Measurements from ENCODE around the gene HTRA1. TPM values are rescaled to one million over a fixed set of nuclear protein-coding genes. Genes with fewer than 3 reads are reported as not detected.

HTRA1 gene
- polyA plus RNA-seq, 1 donor from 2014 or later, result not detected

- no peak overlapping the region for H3K4me3 Mint-ChIP-seq
- no peaks in the 10 kb centered on the region for H3K36me3 Mint-ChIP-seq
- H3K27ac Mint-ChIP-seq, result no peak overlapping the region
- H3K27me3 Mint-ChIP-seq, result peaks cover 11% of the 10 kb centered on the region
- no peaks in the 10 kb centered on the region for H3K4me1 Mint-ChIP-seq
- no peaks in the 10 kb centered on the region for H3K9me3 Mint-ChIP-seq
Measured at GRCh38 chr10:122445904-122446303, 15.4 kb upstream of the HTRA1 start.

GRCh38 chr10:122446668-122447423, 14.5 kb upstream of the HTRA1 start:
- Mint-ChIP-seq H3K4me1 (no peaks in the 10 kb centered on the region), H3K27me3 (peaks cover 11% of the 10 kb centered on the region), H3K36me3 (no peaks in the 10 kb centered on the region), H3K27ac (no peak overlapping the region), H3K4me3 (no peak overlapping the region), H3K9me3 (no peaks in the 10 kb centered on the region)

DNA sequence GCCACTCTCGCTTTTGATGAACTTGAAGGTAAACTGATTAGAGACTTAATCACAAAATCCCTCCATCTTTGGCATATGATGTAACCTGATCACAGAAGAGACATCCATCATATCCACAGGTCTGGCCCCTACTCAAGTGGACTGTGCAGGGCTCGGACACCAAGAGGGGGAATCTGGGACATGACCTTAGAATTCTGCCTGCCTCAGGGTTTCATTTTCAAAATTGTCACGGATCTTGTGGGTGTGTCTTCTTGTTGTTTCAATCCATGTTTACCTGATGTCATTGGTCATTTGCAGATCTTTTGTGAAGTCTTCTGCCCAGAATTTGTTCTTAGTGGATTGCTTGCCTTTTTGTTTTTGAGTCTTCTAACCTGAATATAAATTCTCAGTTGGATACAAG, 12.8 kb upstream of the HTRA1 start:
- H3K4me1 Mint-ChIP-seq, result no peaks in the 10 kb centered on the region
- no peak overlapping the region for H3K4me3 Mint-ChIP-seq
- peaks cover 14% of the 10 kb centered on the region for H3K27me3 Mint-ChIP-seq
- no peak overlapping the region for H3K27ac Mint-ChIP-seq
- H3K36me3 Mint-ChIP-seq, result no peaks in the 10 kb centered on the region
- H3K9me3 Mint-ChIP-seq, result no peaks in the 10 kb centered on the region

DNA sequence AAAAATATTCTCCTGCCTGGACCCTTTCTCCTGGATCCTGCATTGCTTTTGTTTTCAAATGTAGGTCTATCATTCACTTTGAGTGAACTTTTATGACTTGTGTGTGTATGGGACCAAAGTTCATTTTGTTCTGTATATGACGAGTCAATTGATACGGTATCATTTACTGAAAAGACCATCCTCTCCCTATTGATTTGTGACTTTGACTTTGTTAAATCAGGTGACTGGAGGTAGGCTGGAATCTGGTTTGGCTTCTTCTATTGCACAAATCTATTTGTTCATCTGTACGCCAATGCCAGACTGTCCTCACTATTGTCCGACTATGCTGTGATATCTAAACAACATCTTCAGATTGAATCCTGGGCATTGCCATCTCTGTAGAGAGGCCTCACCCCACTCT, 12.2 kb upstream of the HTRA1 start:
- Mint-ChIP-seq H3K27me3 (peaks cover 14% of the 10 kb centered on the region), H3K4me1 (no peaks in the 10 kb centered on the region), H3K9me3 (no peaks in the 10 kb centered on the region), H3K36me3 (no peaks in the 10 kb centered on the region), H3K4me3 (no peak overlapping the region), H3K27ac (no peak overlapping the region)

DNA sequence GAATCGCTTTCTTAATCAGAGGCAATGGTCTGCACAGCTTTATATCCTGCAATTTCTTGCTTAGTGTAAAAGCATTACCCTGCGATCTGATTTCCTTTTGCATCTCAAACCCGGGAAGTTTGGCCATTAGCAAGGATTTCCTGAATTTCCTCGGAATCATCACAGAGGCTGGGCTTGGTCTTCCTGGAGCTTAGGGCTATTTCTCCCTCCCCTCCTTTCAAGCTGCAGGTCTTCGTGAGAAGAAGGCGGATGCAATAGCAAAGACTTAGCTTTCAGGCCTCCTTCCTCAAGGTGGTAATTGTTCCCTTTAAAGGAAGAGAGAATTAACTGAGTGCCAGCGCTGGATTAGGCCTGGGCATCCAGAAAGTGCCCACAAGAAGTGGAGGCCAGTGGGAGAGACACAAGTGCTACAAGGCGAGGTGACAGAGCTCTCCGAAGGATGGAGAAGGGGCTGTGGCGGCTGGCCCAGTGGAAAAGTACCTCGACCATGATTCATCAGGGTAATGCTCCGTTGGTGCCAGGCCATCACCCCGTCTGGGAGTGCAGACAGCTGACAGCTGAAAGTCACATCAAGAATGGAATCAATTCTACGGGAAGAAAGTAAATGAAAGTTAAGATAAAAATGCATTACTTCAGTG, 10.9 kb upstream of the HTRA1 start:
- no peak overlapping the region for H3K27ac Mint-ChIP-seq
- H3K4me3 Mint-ChIP-seq, result no peak overlapping the region
- no peaks in the 10 kb centered on the region for H3K9me3 Mint-ChIP-seq
- H3K4me1 Mint-ChIP-seq, result no peaks in the 10 kb centered on the region
- peaks cover 14% of the 10 kb centered on the region for H3K27me3 Mint-ChIP-seq
- no peaks in the 10 kb centered on the region for H3K36me3 Mint-ChIP-seq

DNA sequence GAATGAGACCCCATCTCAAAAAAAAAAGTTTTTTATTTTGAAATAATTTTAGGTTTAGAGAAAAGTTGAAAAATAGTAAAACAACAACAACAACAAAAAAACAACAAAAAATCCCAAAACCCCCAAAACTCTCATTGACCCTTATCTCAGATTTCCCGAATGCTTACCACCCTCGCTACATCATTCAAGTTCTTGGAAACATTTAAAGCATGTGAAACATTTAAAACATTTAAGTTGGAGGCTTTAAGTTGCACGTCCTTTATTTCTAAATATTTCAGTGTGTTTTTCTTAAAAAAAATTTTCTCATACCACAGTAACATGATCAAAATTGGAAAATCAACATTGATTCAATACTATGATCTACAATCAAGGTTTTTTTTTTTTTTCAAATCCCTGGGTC, 7.3 kb upstream of the HTRA1 start:
- Mint-ChIP-seq H3K27me3 (peaks cover 31% of the 10 kb centered on the region), H3K27ac (no peak overlapping the region), H3K36me3 (no peaks in the 10 kb centered on the region), H3K4me1 (no peaks in the 10 kb centered on the region), H3K4me3 (no peak overlapping the region), H3K9me3 (no peaks in the 10 kb centered on the region)

- Mint-ChIP-seq H3K9me3 (no peaks in the 10 kb centered on the region), H3K27me3 (peaks cover 32% of the 10 kb centered on the region), H3K27ac (no peak within 1 kb of the TSS), H3K4me1 (no peaks in the 10 kb centered on the region), H3K4me3 (no peak within 1 kb of the TSS), H3K36me3 (no peaks in the 10 kb centered on the region)
Measured at GRCh38 chr10:122454603-122455080, 6.7 kb upstream of the HTRA1 start, which contains the start of gene ARMS2. TSS of gene ARMS2 (plus strand) at chr10:122454653. CDS start at chr10:122454728, 75 bp downstream.

GRCh38 chr10:122455376-122456079, 5.8 kb upstream of the HTRA1 start:
- Mint-ChIP-seq H3K4me1 (no peaks in the 10 kb centered on the region), H3K27ac (no peak overlapping the region), H3K36me3 (no peaks in the 10 kb centered on the region), H3K9me3 (no peaks in the 10 kb centered on the region), H3K4me3 (no peak overlapping the region), H3K27me3 (peaks cover 34% of the 10 kb centered on the region)

- peaks cover 0 to 5% (median 0%) of the 10 kb centered on the region in 3 donors for H3K4me1 Mint-ChIP-seq
- no peaks in the 10 kb centered on the region for H3K36me3 Mint-ChIP-seq
- no peaks in the 10 kb centered on the region for H3K9me3 Mint-ChIP-seq
- no peak overlapping the region for H3K27ac Mint-ChIP-seq
- no peak overlapping the region for H3K4me3 Mint-ChIP-seq
- H3K27me3 Mint-ChIP-seq, result peaks cover 35% of the 10 kb centered on the region
Measured at GRCh38 chr10:122457934-122458333, 3.4 kb upstream of the HTRA1 start.

- H3K36me3 Mint-ChIP-seq, result no peaks in the 10 kb centered on the region
- peaks cover 43% of the 10 kb centered on the region for H3K27me3 Mint-ChIP-seq
- peaks cover 0 to 5% (median 0%) of the 10 kb centered on the region in 3 donors for H3K4me1 Mint-ChIP-seq
- no peak overlapping the region for H3K27ac Mint-ChIP-seq
- peaks cover 0 to 2% (median 0%) of the 10 kb centered on the region in 3 donors for H3K9me3 Mint-ChIP-seq
- no peak overlapping the region for H3K4me3 Mint-ChIP-seq
Measured at GRCh38 chr10:122458693-122459092, 2.7 kb upstream of the HTRA1 start.

- H3K27ac Mint-ChIP-seq, result no peak overlapping the region
- peaks cover 0 to 5% (median 0%) of the 10 kb centered on the region in 3 donors for H3K4me1 Mint-ChIP-seq
- peaks cover 0 to 2% (median 0%) of the 10 kb centered on the region in 3 donors for H3K9me3 Mint-ChIP-seq
- H3K36me3 Mint-ChIP-seq, result no peaks in the 10 kb centered on the region
- H3K27me3 Mint-ChIP-seq, result peaks cover 46% of the 10 kb centered on the region
- peak overlapping the region in 1 of 4 donors; percentile 62 for H3K4me3 Mint-ChIP-seq
Measured at GRCh38 chr10:122459561-122460273, 1.6 kb upstream of the HTRA1 start.

GRCh38 chr10:122460891-122461293, 461 bp upstream of the HTRA1 start:
- Mint-ChIP-seq H3K4me3 (no peak overlapping the region), H3K36me3 (no peaks in the 10 kb centered on the region), H3K27ac (no peak overlapping the region), H3K4me1 (peaks cover 0 to 5% (median 0%) of the 10 kb centered on the region in 3 donors), H3K9me3 (peaks cover 0 to 2% (median 0%) of the 10 kb centered on the region in 3 donors), H3K27me3 (peaks cover 48% of the 10 kb centered on the region)

DNA sequence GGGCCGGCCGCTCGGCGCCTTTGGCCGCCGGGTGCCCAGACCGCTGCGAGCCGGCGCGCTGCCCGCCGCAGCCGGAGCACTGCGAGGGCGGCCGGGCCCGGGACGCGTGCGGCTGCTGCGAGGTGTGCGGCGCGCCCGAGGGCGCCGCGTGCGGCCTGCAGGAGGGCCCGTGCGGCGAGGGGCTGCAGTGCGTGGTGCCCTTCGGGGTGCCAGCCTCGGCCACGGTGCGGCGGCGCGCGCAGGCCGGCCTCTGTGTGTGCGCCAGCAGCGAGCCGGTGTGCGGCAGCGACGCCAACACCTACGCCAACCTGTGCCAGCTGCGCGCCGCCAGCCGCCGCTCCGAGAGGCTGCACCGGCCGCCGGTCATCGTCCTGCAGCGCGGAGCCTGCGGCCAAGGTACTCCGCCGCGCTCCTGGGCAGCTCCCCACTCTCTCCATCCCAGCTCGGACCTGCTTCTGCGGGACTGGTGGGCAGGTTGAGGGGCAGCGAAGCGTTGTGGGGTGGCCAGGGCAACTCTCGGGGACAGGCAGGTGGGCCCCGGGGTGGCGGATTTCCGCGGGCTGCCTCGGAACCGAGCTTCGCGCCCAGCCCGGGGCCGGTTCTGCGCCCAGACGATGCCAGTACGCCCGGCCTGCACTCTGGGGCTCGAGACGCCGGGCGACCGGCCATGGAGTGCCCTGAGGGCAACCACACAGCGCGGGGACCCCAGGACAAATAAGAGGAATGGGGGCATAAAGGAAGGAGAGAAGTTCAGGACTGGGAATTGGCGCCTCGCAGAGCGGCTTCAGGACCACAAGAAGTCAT, 578 bp downstream of the HTRA1 start:
- peak overlapping the region in 3 of 4 donors; percentile 38 to 82 (median 74) for H3K4me3 Mint-ChIP-seq
- no peak overlapping the region for H3K27ac Mint-ChIP-seq
- H3K36me3 Mint-ChIP-seq, result no peaks in the 10 kb centered on the region
- peaks cover 0 to 5% (median 0%) of the 10 kb centered on the region in 3 donors for H3K4me1 Mint-ChIP-seq
- H3K9me3 Mint-ChIP-seq, result peaks cover 0 to 2% (median 0%) of the 10 kb centered on the region in 3 donors
- H3K27me3 Mint-ChIP-seq, result peaks cover 48% of the 10 kb centered on the region

All from IgD-negative memory B cell (primary cell).